Mammary epithelial cell (primary cell): ENCODE results near the gene NKD2.

Experiments
- EZH2 ChIP-seq: IDR thresholded peaks from 2 replicates; pipeline ENCODE4 v1.6.1; 2012; ENCODE audit warnings: low read length, inconsistent platforms, borderline replicate concordance
- TF ChIP-seq, protein P1 (sequence below), 2 donors: IDR thresholded peaks in 1 of 2; conservative IDR thresholded peaks in 1 of 2; 2 replicates each; pipeline ENCODE4 v1.5.1; 2011 to 2012; ENCODE audit warnings: inconsistent platforms in 2 of 2, low read length in 2 of 2, mild to moderate bottlenecking in 2 of 2, control low read depth in 1 of 2, low read depth in 1 of 2; ENCODE audit not compliant: insufficient read depth in 1 of 2; ENCODE audit errors: extremely low read depth in 1 of 2

DNA sequence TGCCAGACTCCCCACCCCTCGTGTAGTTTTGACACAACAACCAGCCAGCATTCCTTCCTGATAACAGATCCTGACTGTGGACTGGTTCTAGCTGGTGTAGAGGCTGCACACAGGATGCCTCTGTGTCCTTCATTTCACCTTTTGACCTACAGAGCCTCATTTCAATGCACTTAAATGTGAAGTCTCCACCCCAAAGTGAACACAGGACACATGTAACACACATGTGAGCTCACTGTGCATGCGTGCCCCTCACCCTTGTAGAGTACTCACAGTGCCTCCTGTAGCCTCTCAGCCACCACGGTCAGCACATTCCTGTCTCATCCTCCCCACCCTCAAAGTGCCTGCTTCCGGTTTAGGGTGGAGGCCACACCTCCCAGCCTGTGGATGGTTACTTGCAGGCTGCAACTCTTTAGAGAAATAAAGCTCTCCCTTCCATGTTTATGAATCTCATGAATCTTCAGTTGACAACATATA is 11.6 kb upstream of the NKD2 start:
- TF ChIP-seq, protein P1, sequence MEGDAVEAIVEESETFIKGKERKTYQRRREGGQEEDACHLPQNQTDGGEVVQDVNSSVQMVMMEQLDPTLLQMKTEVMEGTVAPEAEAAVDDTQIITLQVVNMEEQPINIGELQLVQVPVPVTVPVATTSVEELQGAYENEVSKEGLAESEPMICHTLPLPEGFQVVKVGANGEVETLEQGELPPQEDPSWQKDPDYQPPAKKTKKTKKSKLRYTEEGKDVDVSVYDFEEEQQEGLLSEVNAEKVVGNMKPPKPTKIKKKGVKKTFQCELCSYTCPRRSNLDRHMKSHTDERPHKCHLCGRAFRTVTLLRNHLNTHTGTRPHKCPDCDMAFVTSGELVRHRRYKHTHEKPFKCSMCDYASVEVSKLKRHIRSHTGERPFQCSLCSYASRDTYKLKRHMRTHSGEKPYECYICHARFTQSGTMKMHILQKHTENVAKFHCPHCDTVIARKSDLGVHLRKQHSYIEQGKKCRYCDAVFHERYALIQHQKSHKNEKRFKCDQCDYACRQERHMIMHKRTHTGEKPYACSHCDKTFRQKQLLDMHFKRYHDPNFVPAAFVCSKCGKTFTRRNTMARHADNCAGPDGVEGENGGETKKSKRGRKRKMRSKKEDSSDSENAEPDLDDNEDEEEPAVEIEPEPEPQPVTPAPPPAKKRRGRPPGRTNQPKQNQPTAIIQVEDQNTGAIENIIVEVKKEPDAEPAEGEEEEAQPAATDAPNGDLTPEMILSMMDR (conservative IDR thresholded peaks at IDR 0.05 in 1 of 2, IDR thresholded peaks at IDR 0.05 in 1 of 2; ENCODE audit: extremely low read depth in 1 of 2, insufficient read depth in 1 of 2, low read depth in 1 of 2, low read length in 2 of 2): no peak
- TF ChIP-seq EZH2: no peak
